ENCODE data around the gene SYPL1. TPM values are rescaled to one million over a fixed set of nuclear protein-coding genes. Genes with fewer than 3 reads are reported as not detected.
A peak's percentile ranks its signal among the peaks of the same experiment; 100 is the strongest.

SYPL1 gene
- 37.8 TPM for total RNA-seq
- 10 to 100 TPM; 56.7 to 80.7 (median 69.8) TPM for polyA plus RNA-seq

DNA sequence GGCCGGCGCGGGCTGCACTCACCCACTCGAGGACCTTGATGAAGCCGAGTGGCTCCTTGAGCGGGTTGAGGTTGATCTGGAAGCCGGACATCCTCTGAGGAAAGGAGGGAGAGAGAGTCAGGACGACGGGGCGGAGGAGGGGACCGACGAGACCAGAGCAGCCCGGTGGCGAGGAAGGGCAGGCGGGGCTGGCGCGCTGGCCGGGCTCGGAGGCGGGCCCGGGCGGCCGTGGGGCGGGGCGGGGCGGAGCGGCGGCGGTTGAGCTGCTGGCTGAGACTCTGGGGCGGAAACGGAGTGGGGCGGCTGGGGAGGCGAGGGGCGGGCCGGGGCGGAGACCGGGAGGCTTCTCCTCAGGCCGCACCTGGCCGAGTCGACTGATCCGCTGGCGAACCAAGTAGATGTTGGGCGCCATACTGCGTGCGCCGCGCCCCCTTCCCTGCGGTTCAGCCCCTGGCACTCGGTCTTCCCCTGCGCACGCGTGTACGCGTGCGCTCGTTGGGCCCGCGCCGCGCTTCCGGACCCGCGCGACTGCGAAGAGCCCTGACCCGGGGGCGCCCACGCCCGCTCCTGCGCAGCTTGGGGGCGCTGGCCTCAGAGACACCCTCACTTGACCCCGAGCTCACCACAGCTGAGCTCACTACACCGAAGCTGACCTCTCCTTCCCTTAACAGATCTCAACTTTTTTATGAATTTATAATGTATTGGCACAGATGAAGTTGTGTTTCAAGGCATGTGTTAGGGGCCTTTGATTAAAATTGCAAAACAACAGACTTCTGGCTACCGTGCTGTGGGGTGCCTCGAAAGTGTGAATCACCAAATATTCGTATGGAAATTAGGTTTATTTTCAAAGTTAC, at the start of gene SYPL1:
TSS of gene SYPL1 (minus strand) at position 195 of the 854 bp plus-strand sequence. CDS start at position 91, 104 bp downstream.
- Mint-ChIP-seq H3K36me3 (no peaks in the 10 kb centered on the region), H3K9me3 (no peaks in the 10 kb centered on the region), H3K27ac (peak within 1 kb of the TSS; percentile 92 to 99 (median 93)), H3K4me3 (peak within 1 kb of the TSS; percentile 92 to 95 (median 94)), H3K4me1 (peaks cover 22 to 72% (median 39%) of the 10 kb centered on the region in 4 donors), H3K27me3 (no peaks in the 10 kb centered on the region)
- peak; percentile 88 to 92 for ATAC-seq (ENCODE audit: low read depth in 2 of 2)
- peak; percentile 91 to 97 (median 91) for DNase-seq
- H3K27ac ChIP-seq (ENCODE audit: insufficient read depth, low read length, poor library complexity, severe bottlenecking): peak within 1 kb of the TSS; percentile 89
- no peaks in the 10 kb centered on the region for H3K36me3 ChIP-seq (ENCODE audit: control insufficient read depth, insufficient read depth, low read length)
- H3K4me3 ChIP-seq (ENCODE audit: low read depth, low read length): peak within 1 kb of the TSS; percentile 88
- peaks cover 40% of the 10 kb centered on the region for H3K4me1 ChIP-seq (ENCODE audit: control insufficient read depth, insufficient read depth, low read length, poor library complexity, severe bottlenecking)
- H3K27me3 ChIP-seq (ENCODE audit: control insufficient read depth, insufficient read depth, low read length): no peaks in the 10 kb centered on the region
- H3K9me3 ChIP-seq (ENCODE audit: control insufficient read depth in 2 of 2, low read length in 2 of 2): no peaks in the 10 kb centered on the region

DNA sequence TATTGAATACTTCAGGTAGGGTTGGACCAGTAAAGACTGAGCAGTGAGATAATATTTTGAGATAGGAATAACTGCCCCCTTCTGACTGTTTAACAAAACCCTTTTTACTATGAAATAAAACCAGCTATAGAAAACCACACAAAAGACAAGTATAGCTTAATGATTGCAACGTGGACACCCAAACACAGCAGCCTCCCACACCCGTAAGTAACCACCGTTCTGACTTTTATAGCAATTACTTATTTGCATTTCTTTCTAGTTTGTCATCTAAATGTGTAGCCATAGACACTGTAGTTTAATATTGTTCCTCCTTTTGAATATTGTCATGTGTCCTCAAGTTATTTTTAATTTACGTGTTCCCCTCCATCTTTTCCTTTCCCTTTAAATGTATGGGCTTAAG, 42.9 kb upstream of the SYPL1 start:
- Mint-ChIP-seq H3K4me1 (peaks cover 0 to 4% (median under 1%) of the 10 kb centered on the region in 4 donors), H3K4me3 (no peak overlapping the region), H3K27ac (no peak overlapping the region), H3K9me3 (no peaks in the 10 kb centered on the region), H3K36me3 (no peaks in the 10 kb centered on the region), H3K27me3 (peaks cover 38% of the 10 kb centered on the region)
- H3K36me3 ChIP-seq (ENCODE audit: control insufficient read depth, insufficient read depth, low read length): no peaks in the 10 kb centered on the region
- H3K9me3 ChIP-seq (ENCODE audit: control insufficient read depth in 2 of 2, low read length in 2 of 2): no peaks in the 10 kb centered on the region
- ATAC-seq (ENCODE audit: low read depth in 2 of 2): no peak
- peaks cover 5% of the 10 kb centered on the region for H3K4me1 ChIP-seq (ENCODE audit: control insufficient read depth, insufficient read depth, low read length, poor library complexity, severe bottlenecking)
- H3K27ac ChIP-seq (ENCODE audit: insufficient read depth, low read length, poor library complexity, severe bottlenecking): no peak overlapping the region
- H3K27me3 ChIP-seq (ENCODE audit: control insufficient read depth, insufficient read depth, low read length): peaks cover 10% of the 10 kb centered on the region
- H3K4me3 ChIP-seq (ENCODE audit: low read depth, low read length): no peak overlapping the region
- DNase-seq: no peak

DNA sequence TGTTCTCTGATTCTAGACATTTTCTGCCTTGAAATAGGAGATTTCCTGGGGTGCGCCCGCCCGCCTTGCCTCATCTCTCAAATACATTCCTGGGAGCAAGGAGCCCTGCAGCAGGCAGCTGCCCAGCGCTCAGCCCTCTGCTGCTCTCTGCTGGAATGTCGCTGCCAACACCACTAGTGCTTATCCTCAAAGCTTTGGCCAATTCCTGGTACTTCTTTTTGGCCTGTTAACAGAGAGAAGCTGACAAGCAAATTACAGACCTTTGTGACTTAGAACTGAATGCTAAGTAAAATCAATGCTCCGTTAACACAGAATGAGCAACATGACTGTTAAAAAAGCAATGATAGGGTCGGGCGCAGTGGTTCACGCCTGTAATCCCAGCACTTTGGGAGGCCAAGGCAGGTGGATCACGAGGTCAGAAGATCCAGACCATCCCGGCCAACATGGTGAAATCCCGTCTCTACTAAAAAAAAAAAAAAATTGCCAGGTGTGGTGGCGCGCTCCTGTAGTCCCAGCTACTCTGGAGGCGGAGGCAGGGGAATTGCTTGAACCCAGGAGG, 41.9 kb upstream of the SYPL1 start:
- Mint-ChIP-seq H3K36me3 (no peaks in the 10 kb centered on the region), H3K27ac (peak overlapping the region in 1 of 3 donors; percentile 52), H3K4me3 (no peak overlapping the region), H3K4me1 (peaks cover 0 to 4% (median under 1%) of the 10 kb centered on the region in 4 donors), H3K9me3 (no peaks in the 10 kb centered on the region), H3K27me3 (peaks cover 31% of the 10 kb centered on the region)
- Histone ChIP-seq H3K9me3 (ENCODE audit: control insufficient read depth in 2 of 2, low read length in 2 of 2) (no peaks in the 10 kb centered on the region), H3K4me1 (ENCODE audit: control insufficient read depth, insufficient read depth, low read length, poor library complexity, severe bottlenecking) (peaks cover 5% of the 10 kb centered on the region), H3K27me3 (ENCODE audit: control insufficient read depth, insufficient read depth, low read length) (peaks cover 14% of the 10 kb centered on the region), H3K4me3 (ENCODE audit: low read depth, low read length) (no peak overlapping the region), H3K36me3 (ENCODE audit: control insufficient read depth, insufficient read depth, low read length) (no peaks in the 10 kb centered on the region), H3K27ac (ENCODE audit: insufficient read depth, low read length, poor library complexity, severe bottlenecking) (no peak overlapping the region)
- DNase-seq (peak; percentile 57 to 70 (median 64)), ATAC-seq (ENCODE audit: low read depth in 2 of 2) (peak; percentile 82 to 89)

DNA sequence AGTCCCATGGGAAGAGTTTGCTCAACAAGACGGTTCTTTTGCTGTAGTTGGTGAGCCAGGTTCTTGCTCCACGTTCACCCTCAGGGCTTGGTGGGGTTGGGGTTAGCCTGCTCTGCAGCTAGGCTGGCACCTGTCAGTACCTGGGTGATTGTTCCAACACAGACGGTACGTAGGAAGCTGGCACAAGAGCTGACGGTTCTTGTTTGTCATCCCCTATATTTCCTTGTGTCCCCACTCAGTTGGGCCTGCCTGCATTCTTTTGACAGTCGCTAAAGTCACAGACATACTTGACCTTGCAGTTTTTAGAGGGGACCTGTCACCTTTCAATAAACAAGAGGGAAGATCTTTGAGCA, 40.2 kb upstream of the SYPL1 start:
- Histone ChIP-seq H3K36me3 (ENCODE audit: control insufficient read depth, insufficient read depth, low read length) (no peaks in the 10 kb centered on the region), H3K4me3 (ENCODE audit: low read depth, low read length) (no peak overlapping the region), H3K27me3 (ENCODE audit: control insufficient read depth, insufficient read depth, low read length) (peaks cover 14% of the 10 kb centered on the region), H3K27ac (ENCODE audit: insufficient read depth, low read length, poor library complexity, severe bottlenecking) (no peak overlapping the region), H3K9me3 (ENCODE audit: control insufficient read depth in 2 of 2, low read length in 2 of 2) (no peaks in the 10 kb centered on the region), H3K4me1 (ENCODE audit: control insufficient read depth, insufficient read depth, low read length, poor library complexity, severe bottlenecking) (peaks cover 5% of the 10 kb centered on the region)
- Mint-ChIP-seq H3K9me3 (no peaks in the 10 kb centered on the region), H3K4me3 (no peak overlapping the region), H3K27ac (no peak overlapping the region), H3K27me3 (peaks cover 18% of the 10 kb centered on the region), H3K4me1 (peaks cover 0 to 4% (median under 1%) of the 10 kb centered on the region in 4 donors), H3K36me3 (no peaks in the 10 kb centered on the region)
- DNase-seq: no peak
- ATAC-seq (ENCODE audit: low read depth in 2 of 2): no peak

DNA sequence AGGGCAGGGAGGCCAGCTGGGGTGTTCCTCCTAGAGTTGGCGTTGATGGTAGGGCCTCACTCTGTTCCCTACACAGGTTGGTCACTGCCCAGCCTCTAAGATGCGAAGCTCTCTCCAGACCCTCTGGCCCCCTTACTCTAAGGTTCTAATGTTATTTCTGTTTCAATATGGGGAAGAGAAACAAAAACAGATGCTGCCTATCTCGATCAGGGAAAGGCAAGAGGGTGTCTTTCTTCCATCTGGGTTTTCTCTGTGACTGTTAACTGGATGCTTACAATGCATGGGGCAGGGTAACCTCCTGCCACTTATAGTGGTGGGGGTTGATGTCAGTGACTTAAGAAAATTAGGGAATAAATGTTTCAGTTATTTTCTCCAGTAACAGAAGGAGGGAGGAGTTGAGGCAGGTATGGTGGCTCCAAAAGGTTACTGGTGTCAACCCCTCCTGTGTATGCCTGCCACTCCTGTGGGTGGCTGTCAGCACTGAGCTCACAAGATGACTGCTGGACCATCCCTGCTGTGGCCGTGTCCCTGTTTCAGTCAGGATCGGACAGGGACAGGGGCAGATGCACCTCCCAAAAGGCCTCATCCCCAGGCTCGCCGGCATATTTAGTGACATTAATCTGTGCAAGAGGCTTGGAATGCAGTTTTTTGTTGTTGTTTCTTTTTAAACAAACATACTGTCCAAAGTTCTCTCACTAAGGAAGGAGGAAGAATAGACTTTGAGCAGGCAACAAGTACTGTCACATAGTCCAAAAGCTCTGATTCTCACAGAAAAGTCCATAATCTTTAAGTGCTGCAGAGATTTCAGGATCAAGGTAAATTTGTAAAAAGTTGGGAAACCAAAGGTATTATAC, 39.6 kb upstream of the SYPL1 start:
- Histone ChIP-seq H3K36me3 (ENCODE audit: control insufficient read depth, insufficient read depth, low read length) (no peaks in the 10 kb centered on the region), H3K4me3 (ENCODE audit: low read depth, low read length) (no peak overlapping the region), H3K27me3 (ENCODE audit: control insufficient read depth, insufficient read depth, low read length) (peaks cover 14% of the 10 kb centered on the region), H3K27ac (ENCODE audit: insufficient read depth, low read length, poor library complexity, severe bottlenecking) (no peak overlapping the region), H3K4me1 (ENCODE audit: control insufficient read depth, insufficient read depth, low read length, poor library complexity, severe bottlenecking) (peaks cover 5% of the 10 kb centered on the region), H3K9me3 (ENCODE audit: control insufficient read depth in 2 of 2, low read length in 2 of 2) (no peaks in the 10 kb centered on the region)
- H3K27ac Mint-ChIP-seq: no peak overlapping the region
- H3K36me3 Mint-ChIP-seq: no peaks in the 10 kb centered on the region
- ATAC-seq (ENCODE audit: low read depth in 2 of 2) (no peak), DNase-seq (no peak)
- H3K4me3 Mint-ChIP-seq: no peak overlapping the region
- peaks cover 0 to 4% (median under 1%) of the 10 kb centered on the region in 4 donors for H3K4me1 Mint-ChIP-seq
- peaks cover 13% of the 10 kb centered on the region for H3K27me3 Mint-ChIP-seq
- H3K9me3 Mint-ChIP-seq: no peaks in the 10 kb centered on the region

DNA sequence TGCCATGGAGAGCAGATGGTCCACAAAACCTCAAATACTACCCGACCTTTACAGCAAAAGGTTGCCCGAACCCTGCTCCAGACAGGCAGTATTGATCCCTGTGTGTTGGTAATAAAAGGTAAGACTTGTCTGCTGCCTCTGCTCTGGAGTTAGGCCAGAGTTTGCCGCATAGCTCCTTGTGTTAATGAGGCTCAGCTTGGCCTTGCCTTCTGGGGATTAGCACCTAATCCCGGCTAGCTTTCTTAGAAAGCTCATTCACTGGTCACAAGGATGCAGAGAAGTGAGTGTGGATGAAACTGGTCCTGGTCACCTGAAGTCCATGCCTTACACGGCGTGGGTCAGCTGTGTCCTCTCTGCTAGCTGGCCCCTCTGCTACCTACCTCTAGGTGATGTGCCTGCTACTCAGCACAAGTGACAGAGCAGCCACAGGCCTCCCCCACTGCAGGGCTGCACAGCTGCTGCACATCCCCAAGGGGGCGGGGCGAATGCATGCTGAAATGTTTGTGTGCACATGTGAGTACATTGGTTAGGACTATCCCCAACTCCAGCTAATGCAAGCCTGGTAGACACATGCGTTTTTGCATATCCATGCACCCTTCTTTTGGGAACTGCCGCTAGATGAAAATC, 31.7 kb upstream of the SYPL1 start:
- Mint-ChIP-seq H3K9me3 (no peaks in the 10 kb centered on the region), H3K27me3 (peaks cover 18% of the 10 kb centered on the region), H3K4me1 (no peaks in the 10 kb centered on the region), H3K36me3 (no peaks in the 10 kb centered on the region), H3K4me3 (no peak overlapping the region), H3K27ac (no peak overlapping the region)
- H3K4me3 ChIP-seq (ENCODE audit: low read depth, low read length): no peak overlapping the region
- DNase-seq (no peak), ATAC-seq (ENCODE audit: low read depth in 2 of 2) (no peak)
- no peaks in the 10 kb centered on the region for H3K4me1 ChIP-seq (ENCODE audit: control insufficient read depth, insufficient read depth, low read length, poor library complexity, severe bottlenecking)
- H3K27ac ChIP-seq (ENCODE audit: insufficient read depth, low read length, poor library complexity, severe bottlenecking): no peak overlapping the region
- H3K9me3 ChIP-seq (ENCODE audit: control insufficient read depth in 2 of 2, low read length in 2 of 2): no peaks in the 10 kb centered on the region
- peaks cover 2% of the 10 kb centered on the region for H3K27me3 ChIP-seq (ENCODE audit: control insufficient read depth, insufficient read depth, low read length)
- H3K36me3 ChIP-seq (ENCODE audit: control insufficient read depth, insufficient read depth, low read length): no peaks in the 10 kb centered on the region

DNA sequence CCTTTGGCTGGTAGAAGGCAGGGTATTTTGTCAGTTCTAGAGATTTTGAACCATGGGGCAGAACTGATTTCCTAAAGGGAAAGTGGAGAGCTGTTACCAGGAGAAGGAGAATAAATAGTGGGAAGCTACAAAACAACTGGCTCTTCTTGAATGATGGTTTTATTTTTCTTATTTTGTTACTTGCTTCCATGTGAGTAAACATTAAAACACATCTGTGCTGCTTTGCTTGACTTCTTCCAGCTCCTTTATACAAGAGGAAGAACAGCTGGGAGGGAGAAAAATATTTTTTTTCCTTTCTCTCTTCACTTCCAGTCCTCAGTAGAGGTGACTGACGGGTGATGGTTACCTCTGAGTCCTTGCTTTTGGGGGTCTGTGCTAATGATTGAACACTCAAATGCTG, 30.0 kb upstream of the SYPL1 start:
- no peak overlapping the region for H3K4me3 ChIP-seq (ENCODE audit: low read depth, low read length)
- Mint-ChIP-seq H3K4me1 (no peaks in the 10 kb centered on the region), H3K36me3 (no peaks in the 10 kb centered on the region), H3K9me3 (no peaks in the 10 kb centered on the region), H3K4me3 (no peak overlapping the region), H3K27me3 (peaks cover 18% of the 10 kb centered on the region), H3K27ac (no peak overlapping the region)
- ATAC-seq (ENCODE audit: low read depth in 2 of 2) (no peak), DNase-seq (no peak)
- no peaks in the 10 kb centered on the region for H3K9me3 ChIP-seq (ENCODE audit: control insufficient read depth in 2 of 2, low read length in 2 of 2)
- H3K27ac ChIP-seq (ENCODE audit: insufficient read depth, low read length, poor library complexity, severe bottlenecking): no peak overlapping the region
- H3K4me1 ChIP-seq (ENCODE audit: control insufficient read depth, insufficient read depth, low read length, poor library complexity, severe bottlenecking): no peaks in the 10 kb centered on the region
- H3K27me3 ChIP-seq (ENCODE audit: control insufficient read depth, insufficient read depth, low read length): peaks cover 2% of the 10 kb centered on the region
- H3K36me3 ChIP-seq (ENCODE audit: control insufficient read depth, insufficient read depth, low read length): no peaks in the 10 kb centered on the region
